ENCODE measurements around the gene TMEM123.

The TMEM123 gene

GRCh38 chr11:102470251-102470650 lies 17.7 kb upstream of the TMEM123 start:
- DNase-seq = no peak

- DNase-seq = no peak
Measured at GRCh38 chr11:102469196-102469821, 16.7 kb upstream of the TMEM123 start.

DNA sequence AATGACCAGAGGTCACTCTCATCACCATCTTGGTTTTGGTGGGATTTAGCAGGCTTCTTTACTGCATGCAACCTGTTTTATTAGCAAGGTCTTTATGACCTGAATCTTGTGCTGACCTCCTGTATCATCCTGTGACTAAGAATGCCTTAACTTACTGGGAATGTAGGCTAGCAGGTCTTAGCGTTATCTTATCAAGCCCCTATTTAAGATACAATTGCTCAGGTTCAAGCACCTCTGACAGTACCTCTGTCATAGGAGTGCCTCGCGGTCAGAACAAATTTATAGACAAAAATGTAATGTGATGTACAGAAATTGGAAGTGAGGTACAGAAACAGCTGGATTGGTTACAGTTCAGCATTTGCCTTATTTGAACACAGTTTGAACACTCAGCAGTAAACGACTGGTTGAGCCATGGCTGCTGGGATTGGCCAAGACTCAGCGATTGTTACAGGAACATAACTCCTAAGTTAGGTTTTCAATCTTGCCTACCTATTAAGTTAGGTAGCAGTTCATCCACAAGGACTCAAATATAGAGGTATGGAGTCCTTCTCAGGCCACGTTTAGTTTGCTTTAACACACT lies 16.1 kb upstream of the TMEM123 start:
- DNase-seq = no peak

DNA sequence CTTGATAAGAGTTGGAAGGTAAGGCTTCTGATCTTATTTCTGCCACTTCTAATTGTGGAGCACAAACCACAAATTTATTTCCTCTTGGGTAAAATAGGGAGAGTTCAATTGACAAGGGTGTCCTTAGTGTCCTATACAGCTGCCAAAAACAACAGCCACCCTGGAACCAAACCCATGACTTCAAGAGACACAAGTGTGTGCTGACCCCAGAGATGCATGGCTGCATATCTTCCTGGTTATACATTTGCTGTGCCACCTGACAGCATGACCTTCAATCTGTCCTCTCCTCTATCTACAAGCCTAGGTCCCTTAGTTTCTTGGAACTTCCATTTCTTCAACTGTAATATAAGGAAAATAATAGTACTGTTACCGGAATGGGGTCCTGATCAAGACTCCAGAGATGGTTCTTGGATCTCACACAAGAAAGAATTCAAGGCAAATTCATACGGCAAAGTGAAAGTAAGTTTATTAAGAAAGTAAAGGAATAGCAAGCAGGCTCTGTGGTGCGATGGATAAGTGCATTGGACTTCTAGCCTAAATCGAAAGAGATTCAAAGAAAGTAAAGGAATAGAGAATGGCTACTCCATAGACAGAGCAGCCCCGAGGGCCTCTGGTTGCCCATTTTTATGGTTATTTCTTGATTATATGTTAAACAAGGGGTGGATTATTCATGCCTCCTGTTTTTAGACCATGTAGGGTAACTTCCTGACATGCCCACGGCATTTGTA lies 15.5 kb upstream of the TMEM123 start:
- DNase-seq = no peak

GRCh38 chr11:102467080-102467708 lies 14.6 kb upstream of the TMEM123 start:
- DNase-seq = no peak

- DNase-seq = no peak
Measured at GRCh38 chr11:102465696-102466095, 13.1 kb upstream of the TMEM123 start.

- DNase-seq = no peak
Measured at GRCh38 chr11:102464859-102465500, 12.4 kb upstream of the TMEM123 start.

- no peak for DNase-seq
Measured at GRCh38 chr11:102464037-102464436, 11.5 kb upstream of the TMEM123 start.

DNA sequence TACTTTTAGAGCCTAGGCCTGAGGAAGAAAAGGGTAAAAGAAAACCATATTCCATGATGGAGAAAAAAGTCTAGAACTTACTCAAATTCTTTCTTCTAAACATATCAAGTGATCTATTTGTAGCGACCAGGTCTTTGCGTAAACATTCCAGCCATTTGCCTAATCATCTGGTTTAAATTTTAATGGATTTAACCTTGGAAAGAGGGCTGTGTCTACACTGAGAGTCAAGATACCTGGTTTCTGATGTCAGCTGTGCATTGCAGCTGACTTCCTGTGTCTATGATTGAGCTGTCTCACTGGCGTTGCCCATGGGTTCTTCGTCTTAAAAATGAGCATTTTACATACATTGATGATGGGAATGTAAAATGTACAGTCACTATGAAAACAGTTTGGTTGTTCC lies 10.0 kb upstream of the TMEM123 start:
- DNase-seq = no peak

- DNase-seq = no peak
Measured at GRCh38 chr11:102459393-102459792, 6.8 kb upstream of the TMEM123 start.

DNA sequence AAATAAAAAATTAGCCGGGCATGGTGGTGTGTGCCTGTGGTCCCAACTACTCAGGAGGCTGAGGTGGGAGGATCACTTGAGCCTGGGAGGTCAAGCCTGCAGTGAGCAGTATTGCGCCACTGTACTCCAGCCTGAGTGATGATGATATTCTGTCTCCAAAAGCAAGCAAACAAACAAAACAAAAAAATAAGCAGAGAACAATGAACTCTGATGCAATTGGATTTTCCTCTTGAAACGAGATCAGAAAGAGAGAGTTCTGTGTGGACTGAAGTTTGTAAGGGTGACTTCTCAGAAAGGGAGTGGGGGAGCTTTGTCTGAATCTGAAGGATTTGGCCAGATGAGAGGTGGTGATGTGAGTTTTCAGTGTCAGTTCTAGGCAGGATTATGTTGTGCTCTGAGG lies 6.0 kb upstream of the TMEM123 start:
- no peak for DNase-seq

DNA sequence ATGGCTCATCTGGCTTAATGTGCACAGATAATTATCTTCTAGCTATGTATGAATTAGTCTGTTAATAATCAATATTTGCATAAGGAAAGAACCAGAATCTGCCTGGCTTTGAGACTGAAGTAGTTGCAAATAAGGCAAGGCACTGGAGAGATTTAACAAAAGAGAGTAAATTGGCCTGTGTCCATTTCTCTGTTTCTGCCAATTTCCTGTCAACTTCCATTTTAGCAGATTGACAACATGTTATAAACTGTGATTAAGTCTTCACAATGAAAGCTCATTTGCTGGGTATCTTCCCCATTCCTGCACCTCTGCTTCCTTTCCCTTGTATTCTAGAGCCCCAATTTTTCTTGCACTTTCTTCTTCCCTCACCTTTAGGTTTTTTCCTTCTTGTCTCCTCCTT lies 5.3 kb upstream of the TMEM123 start:
- no peak for DNase-seq

DNA sequence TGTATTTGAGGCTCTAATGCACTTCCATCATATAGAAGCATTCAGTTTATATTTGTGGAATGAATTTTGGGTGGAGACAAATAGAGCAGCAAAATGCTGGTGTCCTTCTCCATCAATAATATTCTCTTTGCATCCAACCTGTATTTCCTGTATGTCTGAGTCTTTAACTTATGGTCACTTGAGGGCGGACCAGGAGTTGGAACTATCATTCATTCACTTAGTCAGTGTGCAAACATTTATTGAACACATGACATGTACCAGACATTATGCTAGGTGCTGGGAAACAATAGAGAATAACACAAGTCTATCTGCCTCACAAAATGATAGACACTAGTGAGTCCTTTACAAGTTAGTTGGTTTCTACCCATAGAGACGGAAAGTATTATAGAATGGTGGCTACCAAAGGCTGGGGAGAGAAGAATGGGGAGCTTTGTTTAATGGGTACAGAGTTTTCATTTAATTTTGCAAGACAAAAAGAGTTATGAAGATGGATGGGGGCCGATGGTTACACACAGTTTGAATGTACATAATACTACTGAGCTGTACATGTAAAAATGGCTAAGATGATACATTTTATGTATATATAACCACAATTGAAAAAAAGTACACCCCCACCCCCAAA lies 4.6 kb upstream of the TMEM123 start:
- DNase-seq = no peak

DNA sequence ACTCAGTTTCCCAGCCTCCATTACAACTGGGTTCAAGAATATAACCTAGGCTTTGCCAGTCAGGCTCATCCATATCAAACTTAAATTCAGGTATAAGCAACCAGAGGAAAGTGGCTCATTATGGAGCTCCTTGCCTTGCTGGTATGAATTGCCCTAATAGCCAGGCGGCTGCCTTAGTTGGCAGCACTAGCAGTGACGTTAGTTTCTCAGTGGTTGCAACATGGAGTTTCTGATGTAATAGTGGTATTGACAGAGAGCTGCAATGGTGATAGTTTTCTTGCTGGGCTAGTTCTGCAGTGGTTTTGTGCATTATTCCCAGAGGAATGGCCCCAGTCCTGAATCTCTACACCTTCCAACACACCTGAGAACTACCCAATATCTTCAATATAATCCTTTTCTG lies 3.8 kb upstream of the TMEM123 start:
- no peak for DNase-seq

- no peak for DNase-seq
Measured at GRCh38 chr11:102453921-102454320, 1.4 kb upstream of the TMEM123 start.

DNA sequence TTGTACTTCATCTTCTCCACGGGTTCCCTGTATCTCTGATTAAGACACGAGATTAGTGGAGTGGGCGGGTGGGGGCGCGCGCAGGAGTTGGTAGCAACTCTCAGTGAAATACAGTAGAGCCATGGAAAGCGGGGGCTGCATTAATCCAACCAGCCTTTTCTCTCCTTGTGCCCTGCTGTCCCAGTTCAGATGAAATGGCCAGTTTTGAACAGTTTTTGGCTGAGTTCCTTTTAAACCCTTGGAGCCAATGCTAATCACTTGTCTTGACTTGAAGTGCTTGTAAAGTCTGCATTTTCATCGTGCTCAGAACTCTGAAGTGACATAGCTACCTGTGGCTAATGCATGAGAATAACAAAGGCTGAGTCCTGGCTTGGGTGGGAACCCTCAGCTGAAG lies 734 bp upstream of the TMEM123 start:
- DNase-seq = no peak

GRCh38 chr11:102451681-102452460 lies 694 bp downstream of the TMEM123 start:
- DNase-seq = peak; percentile 82

DNA sequence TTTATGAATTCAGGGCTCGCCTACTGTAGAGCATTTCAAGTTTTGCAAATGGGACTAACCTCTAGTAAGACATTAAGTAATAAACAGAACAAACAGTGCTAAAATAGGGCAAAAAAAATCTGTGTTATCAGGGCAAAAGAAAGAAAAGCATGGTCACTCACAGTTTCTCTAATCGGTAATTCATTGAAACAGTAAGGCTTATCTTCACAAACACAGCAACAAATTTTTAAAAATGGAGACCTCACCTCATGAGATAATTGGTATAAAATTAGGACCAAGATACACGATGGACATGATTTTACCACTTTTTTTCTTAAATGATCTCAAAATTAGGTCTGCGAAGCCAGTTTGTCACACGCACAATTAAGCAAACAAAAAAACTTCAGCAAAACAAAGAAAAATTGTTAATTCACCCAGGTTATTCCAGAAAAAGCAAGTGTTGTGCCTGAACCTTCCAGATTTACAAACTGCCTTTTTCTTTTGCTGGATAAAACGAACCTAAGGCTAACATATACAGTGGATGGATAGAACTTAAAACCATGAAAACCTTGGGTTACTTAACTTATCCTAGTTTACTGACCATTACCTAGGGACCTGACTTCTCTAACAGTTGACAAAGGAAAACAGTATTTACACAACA lies 1.4 kb downstream of the TMEM123 start:
- DNase-seq = peak; percentile 36

DNA sequence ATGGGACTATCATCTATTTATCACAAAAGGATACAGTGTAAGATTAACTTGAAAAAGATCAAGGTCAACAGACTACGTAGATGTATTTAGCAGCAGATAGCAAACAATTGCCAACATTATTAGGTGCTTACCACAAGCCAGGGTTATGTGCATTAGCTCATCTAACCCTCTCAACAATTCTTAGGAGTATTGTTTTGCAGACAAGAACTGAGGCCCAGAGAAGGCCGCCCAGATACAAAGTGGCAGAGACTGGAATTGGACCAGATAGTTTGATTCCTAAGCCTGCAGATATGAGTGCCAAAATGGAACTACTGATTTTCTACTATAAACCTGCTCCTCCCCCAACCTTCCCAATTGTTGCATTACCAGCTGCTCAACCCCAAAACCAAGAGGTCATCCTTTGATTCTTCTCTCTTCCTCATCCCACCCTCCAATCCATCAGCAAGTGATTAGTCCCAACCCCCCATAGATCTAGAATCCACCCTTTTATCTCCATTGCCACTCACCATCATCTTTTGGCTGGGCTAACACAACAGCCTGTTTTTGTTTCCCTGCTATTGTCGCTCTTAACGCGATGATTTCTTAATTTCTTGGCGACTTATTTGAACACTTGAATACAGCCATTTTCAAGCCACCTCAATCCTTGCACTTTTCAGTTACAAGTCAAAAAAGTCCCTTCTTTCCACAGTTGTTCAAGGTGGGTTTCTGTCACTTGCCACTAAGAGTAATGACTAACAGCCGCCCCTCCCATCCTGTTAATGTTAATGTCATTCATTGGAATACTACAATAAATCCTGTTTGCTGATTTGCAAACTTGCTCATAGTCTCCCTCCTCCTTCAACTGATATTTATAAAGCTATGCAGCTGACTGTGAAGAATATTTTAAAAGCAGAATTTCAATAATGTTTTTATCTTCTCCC lies 2.7 kb downstream of the TMEM123 start:
- DNase-seq = no peak

- no peak for DNase-seq
Measured at GRCh38 chr11:102448869-102449224, 3.7 kb downstream of the TMEM123 start.

Measured in eye (tissue), 1 donor.